C4-2B (cell line): ENCODE data around the gene XIRP2.
"Not testable (repeated sequence)": the region's sequence is repeated elsewhere in the genome, so short reads cannot be mapped to it uniquely, and the experiment has no call there.

Experiments
- H3K27ac ChIP-seq: fragments of 450-650 bp; 2 replicates; pipeline ENCODE4 v1.5.1; 2017
- ZFX ChIP-seq: fragments of 450-650 bp; IDR thresholded peaks from 2 replicates; pipeline ENCODE4 v1.6.1; 2017
- TF ChIP-seq, protein P1 (sequence below): fragments of 450-650 bp; conservative IDR thresholded peaks from 2 replicates; pipeline ENCODE4 v1.5.1; 2017; ENCODE audit warnings: mild to moderate bottlenecking

Gene XIRP2

DNA sequence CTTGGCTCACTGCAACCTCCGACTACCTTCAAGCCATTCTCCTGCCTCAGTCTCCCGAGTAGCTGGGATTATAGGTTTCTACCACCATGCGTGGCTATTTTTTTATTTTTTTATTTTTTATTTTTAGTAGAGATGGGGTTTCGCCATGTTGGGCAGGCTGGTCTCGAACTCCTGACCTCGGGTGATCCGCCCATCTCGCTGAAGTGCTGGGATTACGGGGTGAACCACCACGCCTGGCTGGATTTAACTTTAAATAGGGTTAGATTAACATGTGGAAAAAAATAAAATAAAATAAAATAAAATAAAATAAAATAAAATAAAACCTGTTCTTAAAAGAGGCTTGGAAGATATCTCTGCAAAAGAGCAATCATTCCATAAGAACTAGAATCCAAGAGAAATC, 170.9 kb downstream of the XIRP2 start:
- no peak overlapping the region for H3K27ac ChIP-seq
- TF ChIP-seq, protein P1, sequence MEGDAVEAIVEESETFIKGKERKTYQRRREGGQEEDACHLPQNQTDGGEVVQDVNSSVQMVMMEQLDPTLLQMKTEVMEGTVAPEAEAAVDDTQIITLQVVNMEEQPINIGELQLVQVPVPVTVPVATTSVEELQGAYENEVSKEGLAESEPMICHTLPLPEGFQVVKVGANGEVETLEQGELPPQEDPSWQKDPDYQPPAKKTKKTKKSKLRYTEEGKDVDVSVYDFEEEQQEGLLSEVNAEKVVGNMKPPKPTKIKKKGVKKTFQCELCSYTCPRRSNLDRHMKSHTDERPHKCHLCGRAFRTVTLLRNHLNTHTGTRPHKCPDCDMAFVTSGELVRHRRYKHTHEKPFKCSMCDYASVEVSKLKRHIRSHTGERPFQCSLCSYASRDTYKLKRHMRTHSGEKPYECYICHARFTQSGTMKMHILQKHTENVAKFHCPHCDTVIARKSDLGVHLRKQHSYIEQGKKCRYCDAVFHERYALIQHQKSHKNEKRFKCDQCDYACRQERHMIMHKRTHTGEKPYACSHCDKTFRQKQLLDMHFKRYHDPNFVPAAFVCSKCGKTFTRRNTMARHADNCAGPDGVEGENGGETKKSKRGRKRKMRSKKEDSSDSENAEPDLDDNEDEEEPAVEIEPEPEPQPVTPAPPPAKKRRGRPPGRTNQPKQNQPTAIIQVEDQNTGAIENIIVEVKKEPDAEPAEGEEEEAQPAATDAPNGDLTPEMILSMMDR: no peak

DNA sequence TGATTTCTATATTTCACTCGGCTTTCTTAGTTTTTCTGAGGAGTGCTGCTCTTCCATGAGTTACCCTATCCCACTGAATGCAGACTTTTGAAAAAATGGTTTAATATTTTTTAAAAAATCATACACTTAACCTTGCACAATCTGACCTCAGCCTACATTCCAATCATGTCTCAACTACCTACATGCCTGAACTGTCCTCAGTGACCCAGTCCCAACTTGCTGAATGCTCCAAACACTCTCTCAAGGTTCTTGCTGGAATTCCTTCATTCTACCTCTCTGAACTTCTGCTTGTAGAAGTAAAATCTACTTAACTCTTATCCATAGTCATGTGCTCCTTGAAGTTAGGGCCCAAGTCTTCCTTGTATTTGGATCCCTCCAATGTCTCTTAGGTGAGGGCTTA, 181.6 kb downstream of the XIRP2 start:
- TF ChIP-seq, protein P1: no peak
- TF ChIP-seq ZFX: no peak
- H3K27ac ChIP-seq: no peak overlapping the region

GRCh38 chr2:167075708-167076107, 187.4 kb downstream of the XIRP2 start:
- not testable (repeated sequence) for H3K27ac ChIP-seq

DNA sequence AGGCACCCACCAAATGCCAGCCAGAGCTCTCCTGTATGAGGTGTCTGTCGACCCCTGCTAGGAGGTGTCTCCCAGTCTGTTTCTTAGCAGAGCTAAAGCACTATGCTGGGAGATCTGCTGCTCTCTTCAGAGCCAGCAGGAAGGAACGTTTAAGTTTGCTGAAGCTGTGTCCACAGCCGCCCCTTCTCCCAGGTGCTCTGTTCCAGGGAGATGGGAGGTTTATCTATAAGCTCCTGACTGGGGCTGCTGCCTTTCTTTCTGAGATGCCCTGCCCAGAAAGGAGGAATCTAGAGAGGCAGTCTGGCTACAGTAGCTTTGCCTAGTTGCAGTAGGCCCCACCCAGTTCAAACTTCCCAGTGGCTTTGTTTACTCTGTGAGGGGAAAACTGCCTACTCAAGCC, 210.7 kb downstream of the XIRP2 start:
- not testable (repeated sequence) for H3K27ac ChIP-seq

DNA sequence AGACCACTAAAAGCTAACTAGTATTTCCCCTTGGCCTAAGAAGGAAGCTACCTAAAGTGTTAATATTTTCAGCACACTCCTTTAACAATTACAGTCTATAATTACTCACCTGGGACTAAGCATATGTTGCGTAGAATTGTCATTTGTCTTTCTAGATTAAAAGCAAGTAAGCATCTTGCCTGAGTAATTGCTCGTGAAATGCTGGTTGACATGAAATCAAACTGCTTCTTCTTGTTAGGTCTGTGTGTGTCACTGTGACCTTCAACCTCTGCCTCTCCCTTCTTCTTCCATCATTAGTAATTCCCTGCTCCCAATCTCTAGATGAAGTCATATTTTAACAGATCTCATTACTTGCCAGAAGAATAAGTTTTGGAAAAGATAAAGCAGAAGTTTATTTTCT, 212.2 kb downstream of the XIRP2 start:
- TF ChIP-seq, protein P1: no peak
- no peak for TF ChIP-seq ZFX
- H3K27ac ChIP-seq: no peak overlapping the region

DNA sequence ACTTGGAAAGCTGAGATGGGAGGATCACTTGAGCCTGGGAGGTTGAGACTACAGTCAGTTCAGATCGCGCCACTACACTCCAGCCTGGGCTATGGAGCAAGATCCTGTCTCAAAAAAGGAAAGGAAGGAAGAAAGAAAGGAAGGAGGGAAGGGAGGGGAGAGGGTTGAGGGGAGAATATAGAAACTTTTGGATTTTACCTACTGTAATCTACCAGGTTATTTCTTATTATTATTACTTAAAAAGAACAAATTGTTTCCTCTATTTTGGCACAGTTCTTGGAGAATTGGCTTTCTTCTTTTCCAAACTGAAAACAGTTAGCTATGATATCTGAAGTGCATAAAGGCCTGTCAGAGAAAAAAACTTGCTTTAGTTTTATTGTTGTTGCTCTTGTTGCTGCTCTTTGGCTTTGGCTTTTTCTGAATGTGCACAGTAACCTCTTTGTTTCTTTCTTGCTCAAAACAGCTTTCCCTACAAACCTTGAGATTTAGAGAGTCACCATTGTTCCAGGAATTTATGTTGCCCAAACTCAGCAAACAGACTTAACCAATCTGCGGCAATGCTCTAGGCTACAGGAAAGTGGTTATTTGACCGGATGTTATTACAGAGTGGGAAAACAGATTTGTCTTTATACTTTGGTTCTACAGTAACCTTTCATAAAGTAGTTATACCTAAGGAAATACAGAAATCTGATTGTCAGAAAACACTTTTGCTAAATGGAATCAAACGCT, 214.9 kb downstream of the XIRP2 start:
- TF ChIP-seq ZFX: no peak
- TF ChIP-seq, protein P1: no peak
- H3K27ac ChIP-seq: no peak overlapping the region

GRCh38 chr2:167103757-167104133, 215.5 kb downstream of the XIRP2 start:
- TF ChIP-seq, protein P1: no peak
- TF ChIP-seq ZFX: no peak
- no peak overlapping the region for H3K27ac ChIP-seq

- no peak overlapping the region for H3K27ac ChIP-seq
- TF ChIP-seq, protein P1: no peak
- TF ChIP-seq ZFX: no peak
Measured at GRCh38 chr2:167104691-167105090, 216.4 kb downstream of the XIRP2 start.

GRCh38 chr2:167109682-167110081, 221.4 kb downstream of the XIRP2 start:
- not testable (repeated sequence) for H3K27ac ChIP-seq
